Activated T-helper 17 cell treated with anti-CD3 and anti-CD28 coated beads, Interleukin-2, amount 50 U/mL, for 72 hours (primary cell): Measurements from ENCODE around the gene ONECUT3. TPM values are rescaled to one million over a fixed set of nuclear protein-coding genes. Genes with fewer than 3 reads are reported as not detected.
"Not testable (repeated sequence)": the region's sequence is repeated elsewhere in the genome, so short reads cannot be mapped to it uniquely, and the experiment has no call there.

Experiments
- ATAC-seq: fragments of 150-1000 bp; cut with Tn5 transposase; replicated peaks from 2 replicates; pipeline ENCODE4 v1.10.0; 2021; ENCODE audit warnings: mild to moderate bottlenecking, moderate library complexity
- H3K27ac Mint-ChIP-seq: one replicate; pipeline ENCODE4 v1.8.0; 2022; ENCODE audit warnings: mixed read lengths
- H3K27me3 Mint-ChIP-seq: one replicate; pipeline ENCODE4 v1.8.0; 2022; ENCODE audit warnings: mixed read lengths
- H3K36me3 Mint-ChIP-seq: one replicate; pipeline ENCODE4 v1.8.0; 2022; ENCODE audit warnings: low read depth, mild to moderate bottlenecking, mixed read lengths
- H3K4me1 Mint-ChIP-seq: one replicate; pipeline ENCODE4 v1.8.0; 2022; ENCODE audit warnings: mixed read lengths
- H3K4me3 Mint-ChIP-seq: one replicate; pipeline ENCODE4 v1.8.0; 2022; ENCODE audit warnings: mild to moderate bottlenecking, mixed read lengths
- H3K9me3 Mint-ChIP-seq: one replicate; pipeline ENCODE4 v1.8.0; 2022; ENCODE audit warnings: mixed read lengths
- total RNA-seq, 2 donors: library from RNA; stranded (reverse); gene quantifications; one replicate each; pipeline ENCODE4 v1.2.3, GENCODE V29; 2022

The ONECUT3 gene
- not detected for total RNA-seq

DNA sequence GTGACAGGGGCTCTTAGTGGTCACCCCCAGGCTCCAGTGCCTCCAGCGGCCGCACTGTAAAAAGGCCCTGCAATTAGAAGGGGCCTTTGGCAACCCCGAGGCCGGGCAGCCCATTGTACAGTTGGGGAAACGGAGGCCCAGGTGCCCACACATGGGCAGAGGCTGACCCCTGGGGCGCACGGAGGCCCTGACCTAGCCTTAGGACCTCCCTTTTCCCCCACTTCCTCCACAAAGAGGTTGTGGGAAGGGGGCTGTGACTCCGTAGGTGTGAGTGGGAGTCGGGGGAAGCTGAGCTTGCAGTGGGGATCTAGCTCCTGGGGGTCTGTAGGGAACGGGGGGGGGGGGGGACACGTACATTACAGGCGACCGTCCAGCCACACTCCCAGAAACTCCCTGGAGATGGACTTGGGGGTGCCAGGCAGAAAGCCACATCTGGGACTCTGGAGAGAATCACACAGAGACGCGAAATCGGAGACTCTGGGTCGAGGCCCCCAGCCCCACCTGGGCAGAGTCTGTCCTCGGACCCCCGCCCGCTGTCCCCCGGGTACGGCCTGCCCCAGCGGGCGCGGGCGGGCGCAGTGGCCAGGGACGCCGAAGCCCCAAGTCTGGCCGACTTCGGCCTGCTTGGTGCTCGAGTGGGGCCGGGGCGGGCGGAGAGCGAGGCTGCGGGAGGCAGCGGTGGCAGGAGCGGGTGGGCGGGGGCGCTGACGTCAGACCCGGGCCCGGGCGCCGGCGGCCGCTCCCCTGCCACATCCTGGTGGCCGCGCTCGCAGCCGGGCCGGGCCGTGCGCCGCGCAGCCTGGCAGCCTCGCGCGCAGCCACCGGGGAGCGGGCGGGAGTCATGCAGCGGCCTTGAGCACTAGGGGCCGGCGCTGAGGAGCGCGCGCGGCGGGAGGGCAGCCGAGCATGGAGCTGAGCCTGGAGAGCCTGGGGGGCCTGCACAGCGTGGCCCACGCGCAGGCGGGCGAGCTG, at the start of gene ONECUT3:
Gene ONECUT3, plus strand, starts transcription at position 750 of the 972 bp plus-strand sequence. Its CDS starts 157 bp downstream, at position 907.
- no peak for ATAC-seq
- Mint-ChIP-seq H3K9me3 (no peaks in the 10 kb centered on the region), H3K4me1 (peaks cover 5% of the 10 kb centered on the region), H3K36me3 (no peaks in the 10 kb centered on the region), H3K27ac (no peak within 1 kb of the TSS), H3K4me3 (no peak within 1 kb of the TSS), H3K27me3 (peaks cover 27% of the 10 kb centered on the region)

DNA sequence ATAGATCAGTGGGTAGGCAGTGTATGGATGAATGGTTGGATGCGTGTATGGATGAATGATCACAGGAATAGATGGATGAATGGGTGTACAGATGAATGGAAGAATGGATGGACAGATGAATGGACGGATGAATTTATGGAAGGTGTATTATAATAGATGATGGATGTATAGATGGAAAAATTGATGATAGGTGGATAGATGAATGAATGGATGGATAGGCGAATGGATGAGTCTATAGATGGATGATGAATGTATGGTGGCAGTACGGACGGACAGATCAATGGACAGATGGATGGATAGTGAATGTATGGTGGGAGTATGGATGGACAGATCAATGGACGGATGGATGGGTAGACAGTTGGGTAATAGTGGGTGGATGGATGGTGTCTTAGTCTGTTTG, 49.0 kb upstream of the ONECUT3 start:
- H3K4me1 Mint-ChIP-seq = peaks cover 12% of the 10 kb centered on the region
- no peak for ATAC-seq

DNA sequence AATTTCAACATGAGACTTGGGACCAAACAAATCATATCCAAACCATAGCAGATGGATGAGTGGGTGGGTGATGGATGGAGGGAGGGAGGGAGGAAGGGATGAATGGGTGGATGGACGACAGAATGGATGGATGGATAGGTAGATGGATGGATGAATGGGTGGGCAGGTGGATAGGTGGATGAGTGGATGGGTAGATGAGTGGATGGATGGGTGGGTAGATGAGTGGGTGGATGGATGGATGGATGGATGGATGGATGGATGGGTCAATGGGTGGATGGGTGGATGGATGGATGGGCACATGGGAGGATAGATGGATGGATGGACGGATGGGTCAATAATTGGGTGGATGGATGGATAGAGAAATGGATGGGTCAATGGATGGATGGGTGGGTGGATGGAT, 47.9 kb upstream of the ONECUT3 start:
- H3K27me3 Mint-ChIP-seq = peaks cover 31% of the 10 kb centered on the region
- H3K36me3 Mint-ChIP-seq = no peaks in the 10 kb centered on the region
- H3K27ac Mint-ChIP-seq = no peak overlapping the region
- peaks cover 12% of the 10 kb centered on the region for H3K4me1 Mint-ChIP-seq
- H3K9me3 Mint-ChIP-seq = peaks cover 5% of the 10 kb centered on the region
- ATAC-seq = no peak
- H3K4me3 Mint-ChIP-seq = no peak overlapping the region

More for the DNA sequence above, 49.0 kb upstream of the ONECUT3 start:
- H3K4me3 Mint-ChIP-seq = no peak overlapping the region
- no peak overlapping the region for H3K27ac Mint-ChIP-seq
- peaks cover 5% of the 10 kb centered on the region for H3K9me3 Mint-ChIP-seq
- H3K36me3 Mint-ChIP-seq = no peaks in the 10 kb centered on the region
- H3K27me3 Mint-ChIP-seq = peaks cover 31% of the 10 kb centered on the region

DNA sequence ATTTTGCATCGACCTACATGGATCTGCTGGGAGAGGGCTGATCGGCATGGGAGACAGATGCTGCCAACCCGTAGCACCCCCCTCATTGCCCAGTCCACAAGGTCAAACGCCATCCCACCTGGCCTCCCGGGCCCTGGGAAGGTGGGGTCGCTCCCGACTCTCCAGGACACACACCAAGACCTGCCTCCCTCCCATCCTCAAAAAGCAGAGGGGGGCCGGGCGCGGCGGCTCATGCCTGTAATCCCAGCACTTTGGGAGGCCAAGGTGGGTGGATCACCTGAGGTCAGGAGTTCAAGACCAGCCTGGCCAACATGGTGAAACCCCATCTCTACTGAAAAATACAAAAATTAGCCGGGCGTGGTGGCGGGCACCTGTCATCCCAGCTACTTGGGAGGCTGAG, 46.7 kb upstream of the ONECUT3 start:
- H3K4me3 Mint-ChIP-seq, H3K27ac Mint-ChIP-seq, H3K36me3 Mint-ChIP-seq, H3K4me1 Mint-ChIP-seq, ATAC-seq, H3K9me3 Mint-ChIP-seq: not testable (repeated sequence)
- H3K27me3 Mint-ChIP-seq = peaks cover 24% of the 10 kb centered on the region

DNA sequence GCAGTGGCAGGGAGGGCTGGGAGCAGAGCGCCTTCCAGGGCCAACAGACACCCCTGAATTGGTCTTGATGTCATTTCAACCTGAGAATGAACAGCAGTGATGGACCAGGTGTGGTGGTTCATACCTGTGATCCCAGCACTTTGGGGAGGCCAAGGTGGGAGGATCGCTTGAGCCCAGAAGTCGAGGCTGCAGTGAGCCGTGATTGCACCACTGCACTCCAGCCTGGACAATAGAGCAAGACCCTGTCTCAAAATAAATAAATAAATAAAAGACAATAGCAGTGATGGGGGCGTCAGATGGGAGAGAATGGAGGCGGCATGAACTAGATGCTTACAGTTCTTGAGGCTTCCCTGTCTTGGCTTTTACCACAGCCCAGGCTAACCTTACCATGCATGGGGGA, 46.1 kb upstream of the ONECUT3 start:
- peaks cover 5% of the 10 kb centered on the region for H3K9me3 Mint-ChIP-seq
- H3K27ac Mint-ChIP-seq = no peak overlapping the region
- no peak for ATAC-seq
- peaks cover 5% of the 10 kb centered on the region for H3K4me1 Mint-ChIP-seq
- H3K27me3 Mint-ChIP-seq = peaks cover 22% of the 10 kb centered on the region
- H3K36me3 Mint-ChIP-seq = no peaks in the 10 kb centered on the region
- H3K4me3 Mint-ChIP-seq = no peak overlapping the region

DNA sequence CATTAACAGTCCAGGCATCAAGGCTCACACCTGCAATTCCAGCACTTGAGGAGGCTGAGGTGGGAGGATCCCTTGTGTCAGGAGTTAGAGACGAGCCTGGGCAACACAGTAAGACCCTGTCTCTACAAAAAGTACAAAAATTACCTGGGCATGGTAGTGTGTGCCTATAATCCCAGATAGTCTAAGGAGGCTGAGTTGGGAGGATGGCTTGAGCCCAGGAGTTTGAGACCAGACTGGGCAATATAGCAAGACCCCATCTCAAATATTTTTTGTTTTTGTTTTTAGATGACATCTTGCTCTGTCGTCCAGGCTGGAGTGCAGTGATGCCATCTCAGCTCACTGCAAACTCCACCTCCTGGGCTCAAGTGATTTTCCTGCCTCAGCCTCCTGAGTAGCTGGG, 40.1 kb upstream of the ONECUT3 start:
- Mint-ChIP-seq H3K4me1 (peaks cover 11% of the 10 kb centered on the region), H3K36me3 (no peaks in the 10 kb centered on the region), H3K27ac (no peak overlapping the region), H3K9me3 (no peaks in the 10 kb centered on the region), H3K4me3 (no peak overlapping the region), H3K27me3 (peaks cover 20% of the 10 kb centered on the region)
- no peak for ATAC-seq

DNA sequence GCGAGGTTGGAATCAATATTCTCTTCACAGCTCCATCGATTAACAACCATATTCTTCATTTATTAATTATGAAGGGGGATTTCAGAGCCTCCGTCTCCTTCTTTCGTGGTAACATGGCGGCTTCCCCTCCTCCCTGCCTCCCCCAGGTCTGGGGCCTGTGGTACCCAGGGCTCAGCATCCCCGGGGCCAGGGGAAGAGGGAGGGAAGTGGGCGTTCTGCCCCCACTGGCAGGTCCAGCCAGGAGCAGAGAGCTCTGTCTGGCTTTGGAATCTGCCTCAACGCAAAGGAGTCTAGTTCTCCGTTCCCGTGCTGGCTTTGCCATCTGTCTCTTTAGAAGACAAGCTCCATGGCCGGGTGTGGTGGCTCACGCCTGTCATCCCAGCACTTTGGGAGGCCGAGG, 37.8 kb upstream of the ONECUT3 start:
- Mint-ChIP-seq H3K27me3 (peaks cover 33% of the 10 kb centered on the region), H3K4me3 (no peak overlapping the region), H3K36me3 (no peaks in the 10 kb centered on the region), H3K4me1 (peaks cover 11% of the 10 kb centered on the region), H3K27ac (no peak overlapping the region), H3K9me3 (no peaks in the 10 kb centered on the region)
- no peak for ATAC-seq

DNA sequence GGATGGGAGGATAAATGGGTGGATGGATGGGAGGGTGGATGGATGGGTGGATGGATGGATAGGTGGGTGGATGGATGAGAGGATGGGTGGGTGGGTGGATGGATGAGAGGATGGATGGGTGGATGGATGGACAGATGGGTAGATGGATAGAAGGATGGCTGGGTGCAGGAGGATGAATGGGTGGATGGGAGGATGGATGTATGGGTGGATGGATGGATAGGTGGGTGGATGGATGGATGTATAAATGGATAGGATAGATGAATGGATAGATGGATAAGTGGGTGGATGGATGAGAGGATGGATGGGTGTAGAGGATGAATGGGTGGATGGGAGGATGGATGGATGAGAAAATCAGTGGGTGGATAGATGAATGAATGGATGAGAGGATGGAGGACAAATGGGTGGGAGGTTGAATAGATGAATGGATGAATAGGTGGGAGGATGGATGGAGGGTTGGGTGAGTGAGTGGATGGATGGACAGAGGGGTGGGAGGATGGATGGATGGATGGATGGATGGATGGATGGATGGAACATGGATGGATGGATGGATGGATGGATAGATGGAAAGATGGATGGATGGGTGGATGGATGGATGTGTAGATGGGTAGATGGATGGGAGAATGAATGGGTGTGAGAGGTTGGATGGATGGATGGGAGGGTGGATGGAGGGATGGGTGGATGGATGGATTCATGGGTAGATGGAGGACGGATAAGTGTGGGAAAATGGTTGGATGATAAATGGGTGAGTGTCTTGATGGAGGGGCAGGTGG, 35.9 kb upstream of the ONECUT3 start:
- H3K27ac Mint-ChIP-seq = no peak overlapping the region

DNA sequence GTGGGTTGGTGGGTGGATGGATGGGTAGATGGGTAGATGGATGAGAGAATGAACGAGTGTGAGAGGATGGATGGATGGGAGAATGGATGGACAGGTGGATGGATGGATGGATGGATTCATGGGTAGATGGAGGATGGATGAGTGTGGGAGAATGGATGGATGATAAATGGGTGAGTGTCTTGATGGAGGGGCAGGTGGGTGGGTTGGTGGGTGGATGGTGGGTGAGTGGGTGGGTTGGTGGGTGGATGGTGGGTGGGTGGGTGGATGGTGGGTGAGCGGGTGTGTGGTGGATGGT, 35.4 kb upstream of the ONECUT3 start:
- no peak overlapping the region for H3K4me3 Mint-ChIP-seq
- no peak overlapping the region for H3K27ac Mint-ChIP-seq
- H3K4me1 Mint-ChIP-seq = peaks cover 11% of the 10 kb centered on the region
- H3K27me3 Mint-ChIP-seq = peaks cover 37% of the 10 kb centered on the region
- no peaks in the 10 kb centered on the region for H3K9me3 Mint-ChIP-seq
- no peaks in the 10 kb centered on the region for H3K36me3 Mint-ChIP-seq
- no peak for ATAC-seq

More for the DNA sequence above, 35.9 kb upstream of the ONECUT3 start:
- Mint-ChIP-seq H3K27me3 (peaks cover 37% of the 10 kb centered on the region), H3K9me3 (no peaks in the 10 kb centered on the region), H3K4me3 (no peak overlapping the region), H3K36me3 (no peaks in the 10 kb centered on the region), H3K4me1 (peaks cover 11% of the 10 kb centered on the region)
- no peak for ATAC-seq

DNA sequence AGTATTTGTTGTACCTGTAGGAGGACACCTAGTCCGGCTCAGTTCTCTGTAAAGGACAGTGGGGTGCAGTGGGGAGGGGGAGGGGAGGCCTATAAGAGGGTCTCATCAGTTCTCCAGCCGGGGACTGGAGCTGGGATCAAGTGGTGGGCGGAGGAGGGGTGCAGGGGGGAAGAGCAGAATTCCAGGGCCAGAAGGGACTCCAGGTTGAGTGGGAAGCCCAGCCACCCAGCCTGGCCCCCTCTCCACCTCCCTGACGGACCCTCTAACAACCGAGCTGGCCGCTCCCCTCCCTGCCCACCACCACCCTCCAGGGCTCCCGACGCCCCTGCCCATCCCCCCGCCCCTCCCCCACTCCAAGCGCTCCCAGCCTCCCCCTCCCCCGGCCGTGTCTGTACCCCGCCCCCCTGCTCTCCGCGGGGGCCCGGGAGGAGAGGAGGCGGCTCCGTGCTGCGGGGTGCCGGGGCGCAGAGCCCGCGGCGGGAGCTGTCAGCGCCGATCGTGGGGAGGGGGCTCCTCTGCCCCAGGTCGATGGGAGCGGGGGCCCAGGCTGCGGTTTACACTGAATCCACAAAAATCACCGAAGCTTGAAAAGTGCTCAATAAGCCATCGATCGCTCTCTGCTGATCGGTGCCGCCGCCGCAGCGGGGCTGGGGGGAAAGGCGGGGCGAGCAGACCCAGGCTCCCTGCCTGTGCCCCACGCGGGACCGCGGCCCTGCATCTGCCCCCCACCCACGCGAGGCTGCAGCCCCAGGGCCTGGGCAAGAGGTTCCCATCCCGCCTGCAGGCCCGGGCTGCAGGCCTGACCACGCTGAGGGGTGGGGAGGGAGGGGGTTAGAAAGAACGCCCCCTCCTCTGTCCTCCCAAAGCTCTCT, 34.6 kb upstream of the ONECUT3 start:
- Mint-ChIP-seq H3K27me3 (peaks cover 41% of the 10 kb centered on the region), H3K4me1 (peaks cover 11% of the 10 kb centered on the region), H3K36me3 (no peaks in the 10 kb centered on the region), H3K4me3 (no peak overlapping the region), H3K9me3 (no peaks in the 10 kb centered on the region), H3K27ac (no peak overlapping the region)
- no peak for ATAC-seq

DNA sequence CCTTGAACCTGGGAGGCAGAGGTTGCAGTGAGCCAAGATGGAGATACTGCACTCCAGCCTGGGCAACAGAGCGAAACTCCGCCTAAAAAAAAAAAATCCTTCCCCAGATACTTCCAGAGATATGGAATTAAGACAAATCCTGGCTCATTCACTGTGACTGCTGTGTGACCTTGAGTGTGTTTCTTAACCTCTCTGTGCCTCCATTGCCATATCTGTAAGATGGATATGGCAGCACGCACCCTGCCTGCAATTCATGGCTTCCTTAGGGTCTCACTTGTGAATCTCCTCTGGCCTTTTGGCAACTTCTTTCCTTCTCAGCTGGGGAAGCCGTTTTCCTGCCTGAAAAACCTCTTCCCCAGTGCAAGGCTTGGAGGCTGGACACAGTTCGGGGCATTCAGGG, 33.8 kb upstream of the ONECUT3 start:
- peaks cover 42% of the 10 kb centered on the region for H3K27me3 Mint-ChIP-seq

DNA sequence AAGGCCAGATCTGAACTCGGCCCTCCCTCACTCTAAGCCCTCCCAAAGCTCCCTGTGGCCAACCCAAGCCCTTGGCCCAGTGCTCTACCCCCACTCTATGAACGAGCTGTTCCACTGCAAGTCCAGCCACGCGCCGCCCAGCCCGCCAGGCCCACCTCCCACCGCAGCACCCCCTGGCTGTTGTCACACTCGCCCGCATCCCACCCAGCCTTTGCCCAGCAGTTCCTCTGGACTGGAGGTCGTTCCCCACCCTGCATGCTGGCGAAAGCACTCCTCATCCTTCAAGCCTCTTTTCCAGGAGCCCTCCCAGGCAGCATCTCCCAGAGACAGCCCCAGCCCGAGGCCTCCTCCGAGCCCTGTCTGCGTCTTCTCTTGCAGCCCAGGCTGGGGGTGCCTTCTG, 33.1 kb upstream of the ONECUT3 start:
- Mint-ChIP-seq H3K4me1 (peaks cover 11% of the 10 kb centered on the region), H3K36me3 (no peaks in the 10 kb centered on the region), H3K27me3 (peaks cover 39% of the 10 kb centered on the region), H3K9me3 (no peaks in the 10 kb centered on the region), H3K4me3 (no peak overlapping the region), H3K27ac (no peak overlapping the region)
- no peak for ATAC-seq

More for the DNA sequence above, 33.8 kb upstream of the ONECUT3 start:
- Mint-ChIP-seq H3K4me1 (peaks cover 11% of the 10 kb centered on the region), H3K4me3 (no peak overlapping the region), H3K36me3 (no peaks in the 10 kb centered on the region), H3K9me3 (no peaks in the 10 kb centered on the region), H3K27ac (no peak overlapping the region)
- no peak for ATAC-seq

DNA sequence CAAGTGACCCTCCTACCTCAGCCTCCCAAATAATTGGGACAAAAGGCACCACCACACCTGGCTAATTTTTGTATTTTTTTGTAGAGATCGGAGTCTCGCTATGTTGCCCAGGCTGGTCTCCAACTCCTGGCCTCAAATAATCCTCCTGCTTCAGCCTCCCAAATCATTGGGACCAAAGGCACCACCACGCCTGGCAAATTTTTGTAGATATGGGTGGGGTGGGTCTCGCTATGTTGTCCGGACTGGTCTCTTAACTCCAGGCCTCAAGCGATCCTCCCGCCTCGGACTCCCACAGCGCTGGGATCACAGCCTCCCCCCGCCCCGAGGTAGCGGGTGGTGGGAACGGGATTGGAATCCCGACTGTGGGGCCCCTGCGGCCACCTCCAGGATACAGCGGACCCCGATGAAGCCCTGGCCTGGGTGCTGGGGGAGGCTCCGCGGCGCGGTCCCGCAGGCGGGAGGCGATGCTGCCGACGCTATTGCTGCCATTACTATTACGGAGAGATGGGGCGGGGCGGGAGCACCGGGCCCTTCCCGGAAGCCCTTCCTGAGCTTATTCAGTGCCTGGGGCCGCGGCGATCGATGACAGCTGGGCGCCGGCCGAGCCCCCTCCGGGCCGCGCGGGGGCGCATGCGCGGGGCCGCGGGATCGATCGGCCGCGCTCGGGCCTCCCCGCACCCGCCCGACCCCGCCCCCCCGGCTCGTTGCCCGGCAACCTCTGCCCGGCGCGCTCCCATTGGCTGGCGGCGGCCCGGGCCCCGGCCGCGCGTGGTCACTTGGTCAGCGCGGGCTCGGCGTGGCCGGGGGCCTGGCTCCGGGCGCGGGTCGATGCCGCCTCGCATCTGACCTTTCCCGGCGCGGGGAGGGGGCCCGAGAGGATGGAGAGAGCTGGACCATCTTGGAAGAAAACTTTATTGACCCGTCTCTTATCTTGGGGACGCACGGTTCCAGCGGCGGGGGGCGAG, 27.9 kb upstream of the ONECUT3 start:
- H3K36me3 Mint-ChIP-seq = no peaks in the 10 kb centered on the region
- H3K9me3 Mint-ChIP-seq = no peaks in the 10 kb centered on the region
- ATAC-seq = peak; percentile 90
- peak overlapping the region; percentile 50 for H3K4me3 Mint-ChIP-seq
- peaks cover 27% of the 10 kb centered on the region for H3K27me3 Mint-ChIP-seq
- no peak overlapping the region for H3K27ac Mint-ChIP-seq
- H3K4me1 Mint-ChIP-seq = no peaks in the 10 kb centered on the region
